Nephron (organoid): ENCODE measurements around the gene HCRTR1.

Source experiments
- H3K27ac Mint-ChIP-seq, 3 experiments: 2 replicates each; pipeline ENCODE4 v1.8.0; 2020; ENCODE audit warnings: mixed read lengths in 3 of 3, mild to moderate bottlenecking in 2 of 3, moderate library complexity in 1 of 3
- H3K27me3 Mint-ChIP-seq: 2 replicates; pipeline ENCODE4 v1.8.0; 2021; ENCODE audit warnings: low read depth, mild to moderate bottlenecking, moderate library complexity, mixed read lengths
- H3K36me3 Mint-ChIP-seq: 2 replicates; pipeline ENCODE4 v1.8.0; 2020; ENCODE audit warnings: low read depth, mixed read lengths
- H3K4me1 Mint-ChIP-seq: 2 replicates; pipeline ENCODE4 v1.8.0; 2020; ENCODE audit warnings: mixed read lengths
- H3K4me3 Mint-ChIP-seq, 3 experiments: 2 replicates each; pipeline ENCODE4 v1.8.0; 2020; ENCODE audit warnings: mild to moderate bottlenecking in 3 of 3, mixed read lengths in 3 of 3, moderate library complexity in 2 of 3
- H3K9me3 Mint-ChIP-seq: 2 replicates; pipeline ENCODE4 v1.8.0; 2020; ENCODE audit warnings: mixed read lengths
- TF ChIP-seq, protein P1 (sequence below), 3 experiments: fragments of 200-600 bp; sonication (generic); IDR thresholded peaks; one replicate each; pipeline ENCODE4 v1.5.0; 2021; ENCODE audit warnings: antibody characterized with exemption in 3 of 3; ENCODE audit not compliant: unreplicated experiment in 3 of 3

Gene HCRTR1

DNA sequence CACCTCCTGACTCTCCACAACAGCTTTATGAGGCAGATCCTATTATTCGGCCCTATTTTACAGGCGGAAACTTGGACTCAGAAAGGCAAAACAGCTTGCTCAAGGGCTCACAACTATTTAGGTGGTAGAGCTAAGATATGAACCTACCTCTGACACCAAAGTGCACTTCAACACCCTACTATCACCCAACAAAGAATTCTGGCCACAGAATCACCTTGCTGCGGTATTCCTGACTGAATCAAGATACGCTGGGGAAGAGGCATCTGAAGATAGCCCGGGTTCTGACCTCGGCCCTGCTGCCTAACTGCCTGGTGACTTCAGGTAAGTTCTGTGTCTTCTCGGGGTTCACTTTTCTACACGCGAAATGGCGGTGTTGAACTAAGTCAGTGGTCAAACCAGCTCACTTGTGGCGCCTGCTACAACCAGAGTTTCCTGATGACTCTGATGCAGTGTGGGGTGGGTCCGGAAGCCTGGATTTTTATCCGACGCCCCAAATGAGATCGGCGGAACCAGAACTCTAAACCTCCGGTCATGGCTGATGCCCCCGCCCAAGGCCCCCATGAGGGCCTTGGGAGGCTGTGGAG, 26.6 kb downstream of the HCRTR1 start:
- TF ChIP-seq, protein P1, sequence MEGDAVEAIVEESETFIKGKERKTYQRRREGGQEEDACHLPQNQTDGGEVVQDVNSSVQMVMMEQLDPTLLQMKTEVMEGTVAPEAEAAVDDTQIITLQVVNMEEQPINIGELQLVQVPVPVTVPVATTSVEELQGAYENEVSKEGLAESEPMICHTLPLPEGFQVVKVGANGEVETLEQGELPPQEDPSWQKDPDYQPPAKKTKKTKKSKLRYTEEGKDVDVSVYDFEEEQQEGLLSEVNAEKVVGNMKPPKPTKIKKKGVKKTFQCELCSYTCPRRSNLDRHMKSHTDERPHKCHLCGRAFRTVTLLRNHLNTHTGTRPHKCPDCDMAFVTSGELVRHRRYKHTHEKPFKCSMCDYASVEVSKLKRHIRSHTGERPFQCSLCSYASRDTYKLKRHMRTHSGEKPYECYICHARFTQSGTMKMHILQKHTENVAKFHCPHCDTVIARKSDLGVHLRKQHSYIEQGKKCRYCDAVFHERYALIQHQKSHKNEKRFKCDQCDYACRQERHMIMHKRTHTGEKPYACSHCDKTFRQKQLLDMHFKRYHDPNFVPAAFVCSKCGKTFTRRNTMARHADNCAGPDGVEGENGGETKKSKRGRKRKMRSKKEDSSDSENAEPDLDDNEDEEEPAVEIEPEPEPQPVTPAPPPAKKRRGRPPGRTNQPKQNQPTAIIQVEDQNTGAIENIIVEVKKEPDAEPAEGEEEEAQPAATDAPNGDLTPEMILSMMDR (IDR thresholded peaks at IDR 0.05; ENCODE audit: unreplicated experiment in 3 of 3), result no peak
- peak overlapping the region; percentile 94 to 95 (median 94) for H3K4me3 Mint-ChIP-seq
- no peaks in the 10 kb centered on the region for H3K27me3 Mint-ChIP-seq

DNA sequence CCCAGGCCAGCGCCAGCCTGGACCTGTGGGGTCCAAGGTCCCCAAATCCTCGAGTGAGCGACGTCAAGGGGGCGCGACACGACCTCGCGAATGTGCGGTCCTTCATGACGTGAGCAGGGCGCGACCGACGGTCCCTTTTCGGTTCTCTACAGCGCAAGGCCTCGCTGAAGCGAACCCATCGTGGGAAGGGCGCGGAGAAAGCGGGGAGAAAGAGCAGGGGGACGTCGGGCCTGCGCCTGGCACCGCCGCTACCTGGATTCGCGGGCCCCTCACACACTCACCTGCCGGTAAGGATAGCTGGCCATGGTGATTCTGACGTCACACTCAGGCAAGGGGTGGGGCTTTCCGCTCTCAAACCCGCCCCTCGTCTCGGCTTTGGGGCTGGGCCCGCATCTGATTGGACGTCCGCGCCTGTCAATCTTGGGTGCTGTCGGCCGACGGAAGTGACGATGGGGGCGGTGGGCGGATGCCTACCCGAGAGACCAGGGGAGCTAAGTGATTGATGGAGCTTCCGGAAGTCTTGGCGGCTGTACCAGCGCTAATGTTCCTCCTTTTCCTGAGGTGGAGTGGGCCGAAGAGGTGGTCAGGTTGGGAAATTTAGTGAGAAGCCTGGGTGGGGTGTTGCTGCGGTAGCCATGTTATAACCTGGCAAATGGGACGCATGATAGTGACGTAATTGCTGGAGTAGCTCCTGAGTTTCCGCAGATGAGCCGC, 27.2 kb downstream of the HCRTR1 start, which contains the start of gene PEF1:
Gene PEF1 (minus strand): TSS at position 317 of the 714 bp plus-strand sequence. CDS start 12 bp downstream, at position 305.
- H3K27ac Mint-ChIP-seq, result peak within 1 kb of the TSS; percentile 99 to 100 (median 100)

More for the DNA sequence above, 26.6 kb downstream of the HCRTR1 start:
- Mint-ChIP-seq H3K27ac (peak overlapping the region; percentile 99 to 100 (median 100)), H3K36me3 (no peaks in the 10 kb centered on the region), H3K4me1 (peaks cover 32% of the 10 kb centered on the region), H3K9me3 (no peaks in the 10 kb centered on the region)

DNA sequence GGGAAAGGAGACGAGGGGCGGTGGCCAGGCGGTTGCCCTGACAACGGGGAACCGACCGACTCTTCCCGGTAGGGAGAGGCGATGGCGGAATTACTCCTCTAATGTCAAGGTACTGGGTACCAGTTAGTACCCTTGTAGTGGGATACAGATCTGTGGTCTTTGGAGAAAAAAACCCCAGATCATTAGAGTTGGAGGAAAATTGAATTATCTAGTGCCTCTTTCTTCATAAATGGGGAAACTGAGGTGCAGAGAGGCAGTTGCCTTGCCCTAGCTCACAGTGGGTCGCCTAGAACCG, 27.7 kb downstream of the HCRTR1 start:
- Mint-ChIP-seq H3K4me1 (peaks cover 37% of the 10 kb centered on the region), H3K4me3 (peak overlapping the region; percentile 94 to 95 (median 94)), H3K9me3 (no peaks in the 10 kb centered on the region), H3K36me3 (no peaks in the 10 kb centered on the region), H3K27ac (peak overlapping the region; percentile 99 to 100 (median 100)), H3K27me3 (no peaks in the 10 kb centered on the region)
- TF ChIP-seq, protein P1 (IDR thresholded peaks at IDR 0.05; ENCODE audit: unreplicated experiment in 3 of 3), result no peak

More for the DNA sequence above, 27.2 kb downstream of the HCRTR1 start, which contains the start of gene PEF1:
- H3K27me3 Mint-ChIP-seq, result no peaks in the 10 kb centered on the region
- peaks cover 32% of the 10 kb centered on the region for H3K4me1 Mint-ChIP-seq
- H3K9me3 Mint-ChIP-seq, result no peaks in the 10 kb centered on the region
- H3K36me3 Mint-ChIP-seq, result no peaks in the 10 kb centered on the region
- peak within 1 kb of the TSS; percentile 94 to 95 (median 94) for H3K4me3 Mint-ChIP-seq
- TF ChIP-seq, protein P1 (IDR thresholded peaks at IDR 0.05; ENCODE audit: unreplicated experiment in 3 of 3), result no peak

DNA sequence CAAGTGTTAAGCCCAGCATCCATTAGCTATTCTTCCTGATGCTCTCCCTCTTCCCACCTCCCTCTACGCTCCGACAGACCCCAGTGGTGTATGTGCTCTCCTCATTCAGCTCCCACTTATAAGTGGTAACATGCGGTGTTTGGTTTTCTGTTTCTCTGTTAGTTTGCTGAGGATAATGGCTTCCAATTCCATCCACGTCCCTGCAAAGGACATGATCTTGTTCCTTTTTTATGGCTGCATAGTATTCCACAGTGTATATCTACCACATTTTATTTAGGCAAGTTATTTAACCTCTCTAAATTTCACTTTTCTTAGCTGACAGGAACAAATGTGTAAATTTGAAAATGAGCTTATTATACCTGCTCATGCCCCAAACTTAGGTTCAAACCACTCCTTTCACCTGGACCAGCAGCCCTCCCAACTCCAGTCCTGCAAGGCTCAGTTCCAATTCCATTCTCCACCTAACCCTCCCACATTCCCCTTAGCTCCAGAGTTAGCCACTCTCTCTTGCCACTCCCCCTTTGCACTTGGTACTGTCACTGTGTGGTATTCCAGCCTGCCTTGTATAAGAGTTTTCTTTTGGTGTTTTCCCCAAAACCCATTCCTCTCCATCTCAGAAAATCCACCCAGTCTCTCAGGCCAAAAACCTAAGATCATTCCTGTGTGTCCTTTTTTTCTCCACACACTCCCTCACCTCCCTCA, 28.9 kb downstream of the HCRTR1 start:
- H3K27ac Mint-ChIP-seq, result peak overlapping the region; percentile 24 to 100 (median 99)
- no peaks in the 10 kb centered on the region for H3K9me3 Mint-ChIP-seq
- no peaks in the 10 kb centered on the region for H3K36me3 Mint-ChIP-seq
- peaks cover 49% of the 10 kb centered on the region for H3K4me1 Mint-ChIP-seq
- TF ChIP-seq, protein P1 (IDR thresholded peaks at IDR 0.05; ENCODE audit: unreplicated experiment in 3 of 3), result no peak
- peak overlapping the region; percentile 94 to 95 (median 94) for H3K4me3 Mint-ChIP-seq
- H3K27me3 Mint-ChIP-seq, result no peaks in the 10 kb centered on the region

DNA sequence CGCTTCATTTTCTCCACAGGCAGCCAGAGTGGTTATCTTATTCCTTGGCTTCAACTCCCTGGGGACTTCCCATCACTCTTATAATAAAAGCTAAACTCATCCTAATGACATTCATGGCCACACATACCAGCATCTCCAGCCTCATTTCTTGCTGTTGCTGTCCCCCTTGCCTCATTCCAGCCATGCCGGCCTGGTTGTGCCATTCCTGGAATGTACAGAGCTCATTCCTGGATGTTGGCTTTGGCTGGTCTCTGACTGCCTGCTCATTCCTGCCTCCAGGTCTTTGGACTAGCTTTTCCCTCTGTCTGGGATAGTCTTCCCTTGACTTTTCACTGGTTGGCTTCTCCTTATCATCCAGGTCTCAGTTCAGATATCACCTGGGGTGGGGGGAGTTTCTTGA, 29.6 kb downstream of the HCRTR1 start:
- no peaks in the 10 kb centered on the region for H3K36me3 Mint-ChIP-seq
- H3K4me3 Mint-ChIP-seq, result peak overlapping the region; percentile 94 to 95 (median 94)
- H3K4me1 Mint-ChIP-seq, result peaks cover 55% of the 10 kb centered on the region
- H3K27ac Mint-ChIP-seq, result peak overlapping the region; percentile 24 to 72 (median 24)
- TF ChIP-seq, protein P1 (IDR thresholded peaks at IDR 0.05; ENCODE audit: unreplicated experiment in 3 of 3), result no peak
- no peaks in the 10 kb centered on the region for H3K9me3 Mint-ChIP-seq
- no peaks in the 10 kb centered on the region for H3K27me3 Mint-ChIP-seq
